Measurements from ENCODE around the gene CD33.

GRCh38 chr19:51258165-51259160 is 33.6 kb downstream of the CD33 start:
- no peak for TF ChIP-seq SMAD3 (CRISPR knock-in tag; IDR thresholded peaks at IDR 0.05; ENCODE audit: borderline replicate concordance)
- TF ChIP-seq, protein P1, sequence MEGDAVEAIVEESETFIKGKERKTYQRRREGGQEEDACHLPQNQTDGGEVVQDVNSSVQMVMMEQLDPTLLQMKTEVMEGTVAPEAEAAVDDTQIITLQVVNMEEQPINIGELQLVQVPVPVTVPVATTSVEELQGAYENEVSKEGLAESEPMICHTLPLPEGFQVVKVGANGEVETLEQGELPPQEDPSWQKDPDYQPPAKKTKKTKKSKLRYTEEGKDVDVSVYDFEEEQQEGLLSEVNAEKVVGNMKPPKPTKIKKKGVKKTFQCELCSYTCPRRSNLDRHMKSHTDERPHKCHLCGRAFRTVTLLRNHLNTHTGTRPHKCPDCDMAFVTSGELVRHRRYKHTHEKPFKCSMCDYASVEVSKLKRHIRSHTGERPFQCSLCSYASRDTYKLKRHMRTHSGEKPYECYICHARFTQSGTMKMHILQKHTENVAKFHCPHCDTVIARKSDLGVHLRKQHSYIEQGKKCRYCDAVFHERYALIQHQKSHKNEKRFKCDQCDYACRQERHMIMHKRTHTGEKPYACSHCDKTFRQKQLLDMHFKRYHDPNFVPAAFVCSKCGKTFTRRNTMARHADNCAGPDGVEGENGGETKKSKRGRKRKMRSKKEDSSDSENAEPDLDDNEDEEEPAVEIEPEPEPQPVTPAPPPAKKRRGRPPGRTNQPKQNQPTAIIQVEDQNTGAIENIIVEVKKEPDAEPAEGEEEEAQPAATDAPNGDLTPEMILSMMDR (IDR thresholded peaks at IDR 0.05), result no peak
- TF ChIP-seq ETV6 (CRISPR knock-in tag; IDR thresholded peaks at IDR 0.05), result no peak
- TF ChIP-seq, protein P2, sequence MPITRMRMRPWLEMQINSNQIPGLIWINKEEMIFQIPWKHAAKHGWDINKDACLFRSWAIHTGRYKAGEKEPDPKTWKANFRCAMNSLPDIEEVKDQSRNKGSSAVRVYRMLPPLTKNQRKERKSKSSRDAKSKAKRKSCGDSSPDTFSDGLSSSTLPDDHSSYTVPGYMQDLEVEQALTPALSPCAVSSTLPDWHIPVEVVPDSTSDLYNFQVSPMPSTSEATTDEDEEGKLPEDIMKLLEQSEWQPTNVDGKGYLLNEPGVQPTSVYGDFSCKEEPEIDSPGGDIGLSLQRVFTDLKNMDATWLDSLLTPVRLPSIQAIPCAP (CRISPR knock-in tag; IDR thresholded peaks at IDR 0.05), result no peak
- TF ChIP-seq TCF7 (CRISPR knock-in tag; IDR thresholded peaks at IDR 0.05; ENCODE audit: low read depth), result no peak
- no peak for TF ChIP-seq ATF3 (CRISPR knock-in tag; conservative IDR thresholded peaks at IDR 0.05)
- no peak for TF ChIP-seq MAX (CRISPR knock-in tag; IDR thresholded peaks at IDR 0.05)
- no peak for TF ChIP-seq TEAD4 (CRISPR knock-in tag; IDR thresholded peaks at IDR 0.05)
- no peak for TF ChIP-seq ZBTB21 (CRISPR knock-in tag; IDR thresholded peaks at IDR 0.05; ENCODE audit: borderline replicate concordance)
- TF ChIP-seq CREB1 (CRISPR knock-in tag; IDR thresholded peaks at IDR 0.05), result no peak
